RCC 7860 (cell line): ENCODE measurements around the gene MZT2B.
A peak's percentile ranks its signal among the peaks of the same experiment; 100 is the strongest.
"Not testable (repeated sequence)": the region's sequence is repeated elsewhere in the genome, so short reads cannot be mapped to it uniquely, and the experiment has no call there.

Experiments
- DNase-seq: peaks from one replicate; pipeline ENCODE4 v3.0.0-alpha.2; 2015; ENCODE audit warnings: low spot score
- FAIRE-seq: peaks from 2 replicates; lab custom pipeline; 2012; peaks lifted over from hg19 to GRCh38; lab: Jason Lieb, UNC

MZT2B gene

DNA sequence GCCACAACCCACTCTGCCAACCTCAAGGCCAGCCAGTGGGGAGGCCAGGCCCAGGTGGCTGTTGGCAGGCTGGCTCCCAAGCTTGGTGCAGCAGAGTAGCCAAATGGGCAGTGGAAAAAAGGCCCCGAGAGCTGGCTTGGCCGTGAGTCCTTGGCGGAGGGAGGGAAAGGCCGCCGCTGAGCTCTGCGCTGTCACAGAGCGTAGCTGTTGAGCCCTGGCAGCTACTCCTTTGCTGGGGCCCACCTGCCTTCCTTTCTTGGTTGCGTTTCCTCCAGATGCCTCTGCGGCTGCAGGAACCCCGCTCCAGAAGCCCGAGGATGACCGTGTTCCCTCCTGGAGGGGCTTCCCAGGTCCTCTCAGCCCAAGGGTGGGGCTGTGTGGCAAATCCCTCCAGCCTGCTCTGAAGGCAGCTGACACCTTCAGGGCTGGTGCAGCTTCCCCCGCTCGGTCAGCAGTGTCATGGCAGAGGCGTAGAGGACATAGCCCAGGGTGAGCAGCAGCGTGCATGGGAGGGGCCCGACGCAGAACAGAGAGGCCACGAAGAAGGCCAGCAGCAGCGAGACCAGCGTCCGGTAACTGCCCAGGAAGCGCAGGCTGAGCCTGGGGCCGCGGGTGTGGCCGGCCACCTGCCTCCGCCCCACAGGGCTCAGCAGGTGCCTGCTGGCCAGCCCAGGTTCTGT is 29.8 kb upstream of the MZT2B start:
- not testable (repeated sequence) for FAIRE-seq, DNase-seq

DNA sequence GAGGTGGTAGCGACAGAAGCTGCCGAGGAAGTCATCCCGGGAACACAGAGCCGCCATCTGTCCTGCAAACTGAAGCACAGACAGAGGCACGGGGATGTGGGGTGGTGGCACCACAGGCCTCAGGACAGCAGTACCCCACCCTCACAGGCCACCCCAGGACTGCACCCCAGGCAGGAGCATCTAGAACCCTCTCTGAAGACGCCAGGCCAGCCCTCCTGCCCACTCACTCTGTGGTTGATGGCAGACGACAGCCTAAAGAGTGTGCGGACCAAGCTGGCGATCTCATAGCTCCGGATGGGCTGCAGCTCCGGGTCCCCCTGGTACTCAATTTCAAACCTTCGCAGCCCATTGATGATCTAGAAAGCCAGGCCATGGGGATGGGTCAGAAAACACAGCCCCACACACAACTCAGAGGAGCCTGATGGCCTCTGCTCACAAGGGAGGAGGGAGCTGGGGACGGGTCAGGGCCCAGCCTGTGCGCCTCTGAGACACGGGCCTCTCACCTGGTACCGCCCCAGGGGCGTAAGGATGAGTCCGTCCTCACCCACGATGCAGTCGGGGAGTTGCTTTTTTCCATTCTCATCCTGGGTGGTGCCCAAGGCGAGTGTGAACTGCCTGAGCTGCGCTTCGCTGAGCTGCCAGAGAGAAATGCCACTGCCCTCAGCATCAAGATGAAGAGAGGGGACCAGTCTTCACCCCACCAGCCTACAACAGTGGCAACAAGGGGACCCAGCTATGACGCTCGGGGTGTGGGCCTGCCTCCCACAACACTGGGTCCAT is 29.1 kb upstream of the MZT2B start:
- no peak for DNase-seq
- FAIRE-seq: no peak

DNA sequence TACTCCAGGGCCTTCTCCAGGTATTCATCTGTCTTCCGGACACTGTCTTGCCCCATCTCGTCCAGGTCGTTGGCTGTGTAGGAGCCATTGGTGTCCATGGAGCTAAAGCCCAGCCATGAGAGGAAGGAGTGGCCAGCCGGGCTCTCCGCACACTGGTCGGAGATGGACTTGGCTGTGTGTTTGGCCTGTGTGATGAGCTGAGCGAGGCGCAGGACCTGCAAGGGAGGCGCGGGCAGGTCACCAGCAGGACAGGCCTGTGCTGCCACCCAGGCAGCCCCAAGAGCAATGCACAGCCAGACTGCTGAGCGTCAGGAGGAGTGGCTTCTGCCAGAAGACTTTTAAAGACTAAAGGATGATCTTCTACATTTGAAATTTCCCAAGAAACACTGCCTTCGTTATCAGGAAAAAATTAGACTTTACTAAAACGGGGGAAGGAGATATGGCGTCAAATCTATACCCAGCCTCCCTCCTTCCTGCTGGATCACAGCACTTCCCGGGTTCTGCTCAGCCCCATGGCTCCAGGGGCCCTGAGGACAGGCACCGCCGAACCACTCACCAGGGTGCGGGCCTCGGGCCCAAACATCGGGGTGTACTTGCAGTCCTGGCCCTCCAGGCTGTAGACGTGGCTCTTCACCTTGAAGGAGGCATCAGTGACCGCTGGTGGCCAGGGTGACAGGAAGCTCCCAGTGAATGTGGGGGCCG is 28.2 kb upstream of the MZT2B start:
- FAIRE-seq, DNase-seq: not testable (repeated sequence)

DNA sequence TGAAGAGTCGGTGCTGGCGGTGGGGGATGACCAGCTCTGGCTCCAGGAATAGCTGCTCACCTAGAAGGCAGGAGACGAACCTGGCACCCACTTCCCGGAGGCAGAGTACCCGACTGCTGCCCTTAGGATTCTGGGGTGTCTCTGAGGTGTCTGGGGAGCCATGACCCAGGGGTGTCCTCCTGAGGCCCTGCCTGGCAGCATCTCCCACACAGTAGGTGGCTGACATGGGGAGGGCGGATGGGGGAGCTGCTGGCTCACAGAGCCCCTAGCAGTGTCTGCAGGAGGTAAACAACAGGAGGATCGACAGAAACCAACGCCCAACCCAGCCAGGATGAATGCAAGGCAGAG is 27.7 kb upstream of the MZT2B start:
- not testable (repeated sequence) for FAIRE-seq, DNase-seq

DNA sequence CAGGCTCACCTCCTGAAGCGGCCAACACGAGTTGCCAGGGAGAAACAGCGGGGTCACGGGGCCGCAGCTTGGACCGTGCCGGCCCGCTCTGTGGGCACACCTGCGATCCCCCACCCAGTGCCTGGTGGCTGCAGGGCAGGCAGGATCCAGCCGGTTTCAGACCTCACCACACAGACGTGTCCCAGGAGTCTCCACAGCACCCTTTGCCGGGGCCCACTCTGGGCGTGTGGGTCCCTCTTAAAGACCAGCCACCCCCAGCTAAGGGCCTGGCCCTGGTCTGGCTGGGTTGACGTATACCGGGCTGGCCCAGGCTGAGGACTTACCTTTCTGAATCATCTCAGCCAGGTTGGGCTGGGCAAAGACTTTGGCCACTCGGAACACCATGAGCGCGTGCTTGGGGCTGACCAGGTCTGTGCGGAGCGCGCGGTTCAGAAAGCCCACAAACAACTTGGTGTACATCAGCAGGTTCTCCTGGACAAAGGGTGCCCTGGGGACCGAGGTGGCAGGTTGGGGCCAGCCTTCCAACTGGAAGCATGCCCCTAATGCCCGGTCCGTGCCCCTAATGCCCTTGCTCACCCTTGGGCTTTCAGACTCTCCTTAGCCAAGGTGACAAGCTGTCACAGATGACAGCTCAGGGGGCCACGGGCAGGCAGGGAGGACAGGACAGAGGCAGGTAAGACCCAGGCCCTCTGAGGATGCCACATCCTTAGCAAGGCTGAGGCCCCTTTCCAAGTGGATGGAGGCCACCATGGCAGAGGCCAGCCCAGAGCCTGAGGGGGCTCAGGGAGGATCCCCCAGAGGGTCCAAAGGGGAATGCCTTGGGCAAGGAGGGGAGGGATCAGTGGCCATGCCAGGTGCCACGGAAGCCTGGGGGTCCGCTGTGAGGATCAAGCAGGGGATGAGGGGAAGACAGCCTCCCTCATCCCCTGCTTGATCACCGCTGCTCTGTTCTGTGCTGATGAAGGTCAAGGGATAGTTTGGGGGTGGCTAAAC is 27.0 kb upstream of the MZT2B start:
- no peak for DNase-seq
- FAIRE-seq: no peak

DNA sequence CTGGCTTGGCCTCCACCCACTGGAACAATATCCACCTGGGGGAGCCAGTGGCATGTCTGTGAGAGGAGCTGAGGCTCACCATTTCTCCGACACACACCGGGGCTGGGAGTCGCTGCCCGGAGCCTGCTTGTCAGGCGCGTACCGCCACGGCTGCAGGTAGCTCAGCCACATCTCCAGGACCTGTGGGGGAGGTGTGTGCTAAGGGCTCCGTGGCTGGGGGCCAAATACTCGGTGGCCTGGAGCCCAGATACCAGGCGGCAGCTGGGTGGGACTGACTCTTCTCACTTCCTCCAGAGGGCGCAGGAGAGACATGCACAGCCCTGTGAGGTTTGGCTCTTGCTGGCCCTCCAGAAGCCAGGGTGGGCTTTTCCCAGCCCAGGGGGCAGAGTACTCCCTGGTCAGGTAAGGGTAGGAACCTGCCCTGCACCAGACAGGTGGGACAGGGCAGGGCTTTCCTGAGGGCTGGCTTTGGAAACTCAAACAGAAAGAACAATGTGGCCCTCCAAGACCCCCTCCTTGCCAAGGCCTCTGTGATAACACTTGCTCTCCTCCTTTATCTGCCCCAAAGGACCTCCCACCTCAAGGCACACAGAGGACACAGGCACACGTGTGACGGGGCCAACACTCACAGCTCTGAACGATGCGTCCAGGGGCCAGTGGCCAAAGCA is 26.0 kb upstream of the MZT2B start:
- peak; percentile 20 for DNase-seq
- not testable (repeated sequence) for FAIRE-seq

DNA sequence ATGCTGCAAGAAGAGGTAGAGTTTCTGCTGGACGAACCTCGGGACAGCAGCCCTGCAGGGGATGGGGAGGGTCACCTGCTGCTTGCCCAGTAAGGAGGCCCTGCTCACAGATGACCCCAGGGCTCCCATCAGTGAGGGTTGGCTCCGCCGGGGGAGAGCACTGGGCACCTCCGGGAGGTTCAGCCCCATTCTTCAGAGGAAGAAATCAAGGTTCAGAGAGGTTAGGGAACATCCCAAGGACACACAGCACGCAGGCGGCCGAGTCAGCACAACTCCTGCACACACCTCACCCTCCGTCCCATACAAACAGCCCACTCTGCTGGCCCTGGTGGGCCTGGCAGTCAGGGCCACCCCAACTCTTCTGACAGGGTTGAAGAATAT is 25.4 kb upstream of the MZT2B start:
- no peak for DNase-seq
- no peak for FAIRE-seq

DNA sequence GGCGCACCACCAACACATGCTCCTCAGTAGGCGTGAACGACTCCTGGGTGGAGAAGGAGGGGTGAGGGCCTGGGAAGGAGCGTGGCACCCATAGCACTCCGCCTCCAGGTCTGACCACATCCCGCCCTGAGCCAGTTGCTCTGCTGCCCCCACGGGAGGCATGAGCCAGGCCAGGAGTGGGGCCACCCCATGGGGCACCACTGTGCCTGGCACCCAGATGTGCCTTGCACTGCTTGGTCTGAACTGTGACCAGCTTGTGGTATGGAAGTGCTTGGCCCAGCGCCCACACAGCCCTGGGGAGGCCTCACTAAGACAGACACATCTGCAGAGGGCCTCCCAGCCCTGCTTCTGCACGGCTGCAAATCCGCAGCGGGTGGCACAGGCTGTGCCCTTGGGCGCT is 24.7 kb upstream of the MZT2B start:
- DNase-seq, FAIRE-seq: not testable (repeated sequence)

DNA sequence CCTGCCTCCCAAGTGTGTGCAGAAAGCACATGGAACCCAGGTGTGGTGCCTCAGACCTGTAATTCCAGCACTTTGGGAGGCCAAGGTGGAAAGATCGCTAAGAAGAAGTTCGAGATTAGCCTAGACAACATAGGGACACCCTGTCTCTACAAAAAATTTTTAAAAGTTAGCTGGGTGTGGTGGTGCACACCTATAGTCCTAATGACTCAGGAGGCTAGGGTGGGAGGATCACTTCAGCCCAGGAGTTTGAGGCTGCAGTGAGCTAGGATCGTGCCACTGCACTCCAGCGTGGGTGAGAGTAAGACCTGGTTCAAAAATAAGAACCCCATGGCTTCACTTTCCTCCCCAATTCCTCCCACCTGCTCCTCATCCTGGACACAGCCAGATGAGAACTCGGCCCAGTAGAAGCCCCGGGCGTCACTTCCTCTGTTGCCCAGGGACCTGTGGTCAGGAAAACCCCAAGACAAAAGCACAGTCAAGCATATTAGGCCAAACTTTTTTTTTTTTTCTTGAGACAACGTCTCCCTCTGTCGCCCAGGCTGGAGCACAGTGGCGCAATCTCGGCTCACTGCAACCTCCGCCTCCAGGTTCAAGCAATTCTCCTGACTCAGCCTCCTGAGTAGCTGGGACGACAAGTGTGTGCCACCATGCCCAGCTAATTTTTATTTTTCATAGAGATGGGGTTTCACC is 24.1 kb upstream of the MZT2B start:
- DNase-seq: peak; percentile 23
- not testable (repeated sequence) for FAIRE-seq

DNA sequence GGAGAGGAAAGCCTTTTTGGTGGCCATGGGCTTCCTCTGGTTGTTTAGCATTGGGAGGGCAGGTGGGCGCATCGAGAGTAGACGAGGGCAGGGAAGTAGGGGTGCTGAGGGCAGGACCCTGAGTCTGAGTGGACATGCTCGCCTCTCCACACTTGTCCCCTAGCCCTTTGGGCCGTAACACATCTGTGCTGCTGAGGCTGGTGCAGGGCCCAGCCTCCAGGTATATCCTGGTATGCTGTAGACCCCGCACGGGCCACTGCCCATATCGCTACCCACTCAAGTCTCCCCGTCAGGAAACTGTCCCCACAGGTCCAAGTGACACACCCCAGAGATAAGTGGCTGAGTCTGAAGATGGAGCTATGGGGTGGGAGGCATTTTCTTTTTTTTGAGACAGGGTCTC is 23.4 kb upstream of the MZT2B start:
- FAIRE-seq (no peak), DNase-seq (no peak)

DNA sequence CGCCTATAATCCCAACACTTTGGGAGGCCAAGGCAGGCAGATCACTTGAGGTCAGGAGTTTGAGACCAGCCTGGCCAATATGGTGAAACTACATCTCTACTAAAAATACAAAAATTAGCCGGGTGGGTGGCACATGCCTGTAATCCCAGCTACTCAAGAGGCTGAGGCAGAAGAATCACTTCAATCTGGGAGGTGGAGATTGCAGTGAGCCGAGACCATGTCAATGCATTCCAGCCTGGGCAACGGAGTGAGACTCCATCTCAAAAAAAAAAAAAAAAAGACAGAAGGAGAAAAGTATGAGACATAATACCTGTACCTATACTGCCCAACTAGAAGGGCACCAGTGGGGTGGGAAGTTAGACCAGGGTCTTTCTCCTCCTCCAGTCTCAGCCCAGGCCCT is 22.7 kb upstream of the MZT2B start:
- not testable (repeated sequence) for FAIRE-seq, DNase-seq

DNA sequence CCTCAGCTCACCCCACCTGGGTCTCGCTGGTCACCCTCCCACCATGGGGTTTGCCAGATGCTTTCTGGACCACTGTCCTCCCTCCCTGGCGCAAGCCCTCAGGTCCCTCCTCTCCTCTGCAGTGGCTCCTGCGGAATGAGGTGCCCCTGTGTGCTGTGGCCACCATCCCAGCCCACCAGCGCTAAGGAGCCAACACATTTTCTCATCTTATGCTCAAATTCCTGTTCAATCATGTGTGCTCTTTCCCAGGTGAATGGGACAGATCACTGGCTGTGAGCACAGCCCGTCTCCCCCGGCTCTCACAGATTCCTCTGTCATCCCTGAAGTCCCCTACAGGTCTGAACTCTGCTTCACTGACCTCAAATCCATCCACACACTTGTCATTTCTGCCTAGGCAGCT is 21.9 kb upstream of the MZT2B start:
- DNase-seq (peak; percentile 17), FAIRE-seq (peak; percentile 76)

DNA sequence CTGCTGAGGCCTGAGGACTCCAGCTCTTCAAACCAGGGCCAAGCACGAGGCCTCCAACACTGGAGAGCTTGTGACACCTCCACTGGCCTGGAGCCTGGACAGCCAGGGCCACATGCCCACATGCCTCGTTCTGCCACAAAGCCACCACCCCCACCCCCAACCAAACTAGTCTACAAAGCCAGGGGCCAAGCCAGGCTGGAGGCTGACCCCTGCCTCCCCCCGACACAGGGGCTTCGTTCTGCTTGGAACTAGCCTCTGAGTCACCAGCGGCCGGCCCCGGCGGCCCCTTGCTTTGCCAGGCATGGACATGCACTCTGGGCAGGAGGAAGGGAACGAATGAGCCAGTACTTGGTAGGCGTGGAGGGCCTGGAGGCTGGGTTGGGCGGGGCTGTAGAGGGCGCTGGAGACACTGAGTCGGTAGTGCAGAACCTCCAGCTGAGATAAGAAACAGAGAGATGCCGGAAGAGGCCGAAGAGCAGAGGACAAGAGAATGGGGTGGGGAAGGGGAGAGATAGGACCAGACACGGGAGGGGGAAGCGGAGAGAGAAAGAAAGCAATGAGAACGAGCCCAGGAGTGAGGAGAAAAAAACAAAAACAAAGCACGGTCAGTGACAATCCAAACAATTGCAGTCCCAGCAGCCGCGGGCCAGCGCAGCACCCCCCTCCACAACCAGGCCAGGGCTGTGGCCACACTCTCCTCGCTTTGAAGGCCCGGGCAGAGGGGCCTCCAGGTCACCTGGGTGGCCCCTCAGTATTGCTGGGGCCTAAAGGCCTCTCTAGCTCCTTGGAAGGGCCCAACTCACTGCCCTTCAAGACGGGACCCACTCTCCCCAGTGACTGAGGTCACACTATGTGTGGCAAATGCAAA is 21.0 kb upstream of the MZT2B start:
- peak; percentile 83 for FAIRE-seq
- peak; percentile 71 for DNase-seq

DNA sequence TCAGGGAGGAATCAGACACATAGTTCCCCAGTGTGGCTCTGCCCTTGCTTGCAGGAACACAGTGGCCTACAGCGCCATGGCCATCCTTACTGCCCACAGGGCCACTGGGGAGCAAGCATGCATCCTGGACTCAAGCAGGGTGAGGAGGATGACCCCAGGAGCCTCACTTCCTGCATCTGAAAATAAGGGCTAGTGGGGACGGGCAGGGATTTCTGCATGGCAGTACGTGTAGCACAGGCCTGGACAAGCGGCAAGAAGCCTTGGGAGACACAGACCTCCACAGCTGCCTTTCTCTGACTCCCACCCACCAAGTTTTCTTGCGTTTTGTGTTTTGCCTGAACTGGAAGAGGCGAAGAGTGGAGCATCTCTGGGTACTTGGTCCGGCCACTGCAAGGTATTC is 19.6 kb upstream of the MZT2B start:
- not testable (repeated sequence) for FAIRE-seq, DNase-seq

DNA sequence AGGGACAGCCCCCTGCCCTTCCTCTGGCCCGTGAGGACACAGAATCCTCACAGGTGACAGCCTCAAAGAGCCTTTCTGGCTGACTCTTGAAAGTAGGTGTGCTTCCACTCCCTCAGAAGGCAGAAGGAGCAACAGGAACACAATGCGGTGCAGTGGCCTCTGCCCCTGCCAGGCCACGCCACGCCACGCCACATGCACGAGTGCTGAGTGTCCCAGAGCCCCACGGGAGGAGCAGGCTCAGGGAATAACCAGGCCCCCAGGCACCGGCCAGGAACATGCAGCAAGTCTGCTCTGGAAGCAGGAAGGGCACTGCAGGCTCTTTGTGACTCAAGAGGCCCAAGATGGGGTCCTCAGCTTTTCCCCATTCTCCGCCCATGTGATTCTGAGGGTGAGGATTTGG is 19.1 kb upstream of the MZT2B start:
- DNase-seq (no peak), FAIRE-seq (no peak)

DNA sequence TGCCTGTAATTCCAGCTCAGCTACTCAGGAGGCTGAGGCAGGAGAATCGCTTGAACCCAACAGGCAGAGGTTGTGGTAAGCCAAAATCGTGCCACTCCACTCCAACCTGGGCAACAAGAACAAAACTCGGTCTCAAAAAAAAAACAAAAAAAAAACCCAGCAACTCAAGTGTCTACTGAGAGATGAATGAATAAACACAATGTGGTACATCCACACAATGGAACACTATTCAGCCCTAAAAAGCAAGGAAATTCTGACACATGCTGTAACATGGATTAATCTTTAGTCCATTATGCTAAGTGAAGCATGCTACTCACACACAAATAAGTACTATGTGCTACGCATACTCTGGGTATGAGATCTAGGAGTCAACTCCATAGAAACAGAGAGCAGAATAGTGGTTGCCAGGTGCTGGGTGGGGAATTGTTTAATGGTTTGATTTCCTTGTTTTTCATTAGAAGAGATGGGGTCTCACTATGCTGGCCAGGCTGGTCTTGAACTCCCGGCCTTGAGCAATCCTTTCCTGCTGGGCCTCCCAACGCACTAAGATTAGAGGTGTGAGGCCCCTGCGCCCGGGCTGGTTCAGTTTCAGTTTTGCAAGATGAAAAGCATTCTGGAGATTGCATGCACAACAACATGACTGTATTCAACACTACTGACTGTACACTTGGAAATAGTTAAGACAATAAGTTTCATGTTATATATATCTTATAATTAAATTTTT is 16.6 kb upstream of the MZT2B start:
- no peak for FAIRE-seq
- no peak for DNase-seq

DNA sequence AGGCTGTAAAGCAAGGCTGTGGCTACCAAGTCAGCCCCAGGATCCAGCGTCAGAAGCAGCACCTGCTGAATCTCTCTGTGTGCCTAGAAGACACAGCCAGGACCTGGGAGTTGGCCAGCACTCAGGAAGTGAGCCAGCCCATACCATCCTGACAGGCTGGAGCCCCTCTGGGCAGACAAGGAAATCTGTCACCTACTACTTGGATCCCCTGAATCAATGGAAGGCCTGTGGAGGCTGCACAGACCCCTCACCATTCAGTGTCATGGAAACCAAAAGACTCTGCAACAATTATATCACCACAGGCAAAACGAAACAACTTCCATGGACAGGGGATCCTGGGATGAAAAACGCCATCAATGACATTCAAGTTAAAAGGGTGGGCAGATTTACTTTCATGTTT is 15.5 kb upstream of the MZT2B start:
- FAIRE-seq: not testable (repeated sequence)

DNA sequence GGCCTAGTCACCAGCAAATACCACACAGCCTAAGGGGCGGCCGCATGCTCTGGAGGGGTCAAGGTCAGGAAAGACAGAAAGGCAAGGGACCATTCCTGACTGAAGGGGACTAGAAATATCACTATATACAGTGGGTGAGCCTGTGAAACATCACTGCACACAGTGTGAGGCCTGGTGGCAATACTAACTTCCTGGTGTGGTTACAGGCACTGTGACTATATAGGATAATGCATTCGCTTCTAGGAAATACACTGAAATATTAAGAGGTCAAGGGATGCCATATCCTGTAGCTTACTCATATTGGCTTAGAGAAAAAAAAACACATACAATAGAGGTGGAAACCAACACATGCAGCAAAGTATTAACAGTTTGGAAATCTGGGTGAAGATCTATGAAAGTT is 12.9 kb upstream of the MZT2B start:
- not testable (repeated sequence) for FAIRE-seq, DNase-seq

More for the DNA sequence above, 15.5 kb upstream of the MZT2B start:
- DNase-seq: not testable (repeated sequence)
